ENCODE results near the gene SENP2. TPM values are rescaled to one million over a fixed set of nuclear protein-coding genes. Genes with fewer than 3 reads are reported as not detected.
A peak's percentile ranks its signal among the peaks of the same experiment; 100 is the strongest.

Gene SENP2
- total and polyA plus RNA-seq, 2 of the 13 experiments (the other 11 are each of a cell fraction or from before 2014, with no cell fraction given), result 7.7 to 46.2 TPM

DNA sequence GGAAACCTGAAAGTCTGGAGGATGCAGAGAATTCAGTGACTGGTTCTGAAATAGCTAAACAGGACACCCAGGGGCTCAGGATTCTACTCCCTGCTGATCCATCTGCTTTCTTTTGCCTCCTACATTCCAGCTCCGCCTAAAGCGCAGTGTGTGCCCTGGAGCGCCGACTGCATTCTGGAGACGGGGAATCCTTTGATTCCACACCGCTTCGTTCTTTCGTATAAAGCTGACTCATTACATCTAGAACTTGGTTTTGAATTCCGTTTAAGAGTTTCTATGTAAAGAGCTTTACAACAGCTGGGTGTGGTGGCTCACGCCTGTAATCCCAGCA, 61.8 kb downstream of the SENP2 start:
- FAIRE-seq (no peak), ATAC-seq (no peak), DNase-seq (ENCODE audit: low spot score) (no peak)
- no peak overlapping the region for H3K4me3 ChIP-seq (replicated peaks in 1 of 3; ENCODE audit: insufficient read depth in 1 of 3, low read depth in 2 of 3, low read length in 3 of 3)
- H3K4me1 ChIP-seq (ENCODE audit: insufficient read depth, low read length), result no peaks in the 10 kb centered on the region
- TF ChIP-seq ZC3H4 (CRISPR knock-in tag; IDR thresholded peaks at IDR 0.05; ENCODE audit: borderline replicate concordance), result no peak
- peak; percentile 23; the same call in 1 of the 2 replicates for TF ChIP-seq POLR2G (IDR thresholded peaks at IDR 0.05; ENCODE audit: low read depth, low read length)
- no peak for TF ChIP-seq KLF9 (CRISPR knock-in tag; IDR thresholded peaks at IDR 0.05; ENCODE audit: low read depth)
- TF ChIP-seq ZSCAN9 (CRISPR knock-in tag; IDR thresholded peaks at IDR 0.05; ENCODE audit: borderline replicate concordance), result no peak
- TF ChIP-seq KAT2B (IDR thresholded peaks at IDR 0.05; ENCODE audit: borderline replicate concordance, low read depth, low read length), result no peak
- H3K27ac ChIP-seq (ENCODE audit: extremely low read length, insufficient read depth, low read length), result no peak overlapping the region
- 0 out of 2 replicates have a peak, but pooled peaks cover 3% of the 10 kb centered on the region for H4K20me1 ChIP-seq (ENCODE audit: insufficient read depth, low read length)
- H2AFZ ChIP-seq (ENCODE audit: low read length), result no peak overlapping the region
- whole genome bisulfite sequencing (ENCODE audit: low lambda C conversion rate), result 96% methylated on average over 10 of the region's 10 CpGs
- no peaks in the 10 kb centered on the region for H3K9me3 ChIP-seq (ENCODE audit: low read length)
- no peaks in the 10 kb centered on the region for H3K79me2 ChIP-seq (ENCODE audit: insufficient read depth, low read length)
- no peak overlapping the region for H3K4me2 ChIP-seq (ENCODE audit: low read depth, low read length)
- intact Hi-C loops (cut with micrococcal nuclease; ENCODE audit: unreplicated experiment) (no loop called here), in situ Hi-C loops (cut with HindIII; ENCODE audit: extremely low pct_ligation_motif_present, low pct_unique_long_range_greater_than_20kb) (no loop called here)
- H3K27me3 ChIP-seq (ENCODE audit: control insufficient read depth in 1 of 2, insufficient read depth in 2 of 2, low read length in 2 of 2), result no peaks in the 10 kb centered on the region
- peaks cover 38 to 65% of the 10 kb centered on the region in 2 experiments for H3K36me3 ChIP-seq (replicated peaks in 1 of 2; ENCODE audit: control insufficient read depth in 1 of 2, insufficient read depth in 2 of 2, low read length in 2 of 2)
- BruUV-seq (replicated peaks), result no TSS peak
- CTCF ChIA-PET (ENCODE audit: low intra/inter-chr PET ratio, low total read pairs), result no interaction called here
- POLR2A ChIA-PET, result no interaction called here
- no peak overlapping the region for H3K9ac ChIP-seq (ENCODE audit: insufficient read depth, low read depth, low read length)

- CTCF ChIA-PET (ENCODE audit: low intra/inter-chr PET ratio, low total read pairs), result no interaction called here
- TF ChIP-seq ZNF549 (CRISPR knock-in tag; IDR thresholded peaks at IDR 0.05), result no peak
- no peak for TF ChIP-seq ETV6 (CRISPR knock-in tag; conservative IDR thresholded peaks at IDR 0.05)
- TF ChIP-seq, protein P1, sequence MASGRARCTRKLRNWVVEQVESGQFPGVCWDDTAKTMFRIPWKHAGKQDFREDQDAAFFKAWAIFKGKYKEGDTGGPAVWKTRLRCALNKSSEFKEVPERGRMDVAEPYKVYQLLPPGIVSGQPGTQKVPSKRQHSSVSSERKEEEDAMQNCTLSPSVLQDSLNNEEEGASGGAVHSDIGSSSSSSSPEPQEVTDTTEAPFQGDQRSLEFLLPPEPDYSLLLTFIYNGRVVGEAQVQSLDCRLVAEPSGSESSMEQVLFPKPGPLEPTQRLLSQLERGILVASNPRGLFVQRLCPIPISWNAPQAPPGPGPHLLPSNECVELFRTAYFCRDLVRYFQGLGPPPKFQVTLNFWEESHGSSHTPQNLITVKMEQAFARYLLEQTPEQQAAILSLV (CRISPR knock-in tag; IDR thresholded peaks at IDR 0.05; ENCODE audit: borderline replicate concordance), result no peak
- TF ChIP-seq ZNF501 (CRISPR knock-in tag; IDR thresholded peaks at IDR 0.05), result no peak
- no peak for TF ChIP-seq PHF8 (CRISPR knock-in tag; IDR thresholded peaks at IDR 0.05)
- TF ChIP-seq DNMT1 (CRISPR knock-in tag; IDR thresholded peaks at IDR 0.05), result no peak
- TF ChIP-seq ZNF713 (CRISPR knock-in tag; IDR thresholded peaks at IDR 0.05), result no peak
- TF ChIP-seq, protein P2, sequence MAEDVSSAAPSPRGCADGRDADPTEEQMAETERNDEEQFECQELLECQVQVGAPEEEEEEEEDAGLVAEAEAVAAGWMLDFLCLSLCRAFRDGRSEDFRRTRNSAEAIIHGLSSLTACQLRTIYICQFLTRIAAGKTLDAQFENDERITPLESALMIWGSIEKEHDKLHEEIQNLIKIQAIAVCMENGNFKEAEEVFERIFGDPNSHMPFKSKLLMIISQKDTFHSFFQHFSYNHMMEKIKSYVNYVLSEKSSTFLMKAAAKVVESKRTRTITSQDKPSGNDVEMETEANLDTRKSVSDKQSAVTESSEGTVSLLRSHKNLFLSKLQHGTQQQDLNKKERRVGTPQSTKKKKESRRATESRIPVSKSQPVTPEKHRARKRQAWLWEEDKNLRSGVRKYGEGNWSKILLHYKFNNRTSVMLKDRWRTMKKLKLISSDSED (CRISPR knock-in tag; IDR thresholded peaks at IDR 0.05), result no peak
- TF ChIP-seq, protein P3, sequence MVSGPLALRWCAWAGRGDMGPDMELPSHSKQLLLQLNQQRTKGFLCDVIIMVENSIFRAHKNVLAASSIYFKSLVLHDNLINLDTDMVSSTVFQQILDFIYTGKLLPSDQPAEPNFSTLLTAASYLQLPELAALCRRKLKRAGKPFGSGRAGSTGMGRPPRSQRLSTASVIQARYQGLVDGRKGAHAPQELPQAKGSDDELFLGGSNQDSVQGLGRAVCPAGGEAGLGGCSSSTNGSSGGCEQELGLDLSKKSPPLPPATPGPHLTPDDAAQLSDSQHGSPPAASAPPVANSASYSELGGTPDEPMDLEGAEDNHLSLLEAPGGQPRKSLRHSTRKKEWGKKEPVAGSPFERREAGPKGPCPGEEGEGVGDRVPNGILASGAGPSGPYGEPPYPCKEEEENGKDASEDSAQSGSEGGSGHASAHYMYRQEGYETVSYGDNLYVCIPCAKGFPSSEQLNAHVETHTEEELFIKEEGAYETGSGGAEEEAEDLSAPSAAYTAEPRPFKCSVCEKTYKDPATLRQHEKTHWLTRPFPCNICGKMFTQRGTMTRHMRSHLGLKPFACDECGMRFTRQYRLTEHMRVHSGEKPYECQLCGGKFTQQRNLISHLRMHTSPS (CRISPR knock-in tag; IDR thresholded peaks at IDR 0.05; ENCODE audit: low read depth), result no peak
- TF ChIP-seq ZUFSP (CRISPR knock-in tag; IDR thresholded peaks at IDR 0.05; ENCODE audit: borderline replicate concordance), result no peak
Observed at GRCh38 chr3:185648396-185648795, 62.3 kb downstream of the SENP2 start.

More at GRCh38 chr3:185648396-185648795, 62.3 kb downstream of the SENP2 start:
- Histone ChIP-seq H3K9me3 (ENCODE audit: low read length) (no peaks in the 10 kb centered on the region), H3K4me1 (ENCODE audit: insufficient read depth, low read length) (no peaks in the 10 kb centered on the region), H3K27me3 (ENCODE audit: control insufficient read depth in 1 of 2, insufficient read depth in 2 of 2, low read length in 2 of 2) (no peaks in the 10 kb centered on the region), H2AFZ (ENCODE audit: low read length) (no peak overlapping the region), H3K4me3 (replicated peaks in 1 of 3; ENCODE audit: insufficient read depth in 1 of 3, low read depth in 2 of 3, low read length in 3 of 3) (no peak overlapping the region), H3K27ac (ENCODE audit: extremely low read length, insufficient read depth, low read length) (no peak overlapping the region), H3K79me2 (ENCODE audit: insufficient read depth, low read length) (no peaks in the 10 kb centered on the region), H3K36me3 (replicated peaks in 1 of 2; ENCODE audit: control insufficient read depth in 1 of 2, insufficient read depth in 2 of 2, low read length in 2 of 2) (peaks cover 38 to 65% of the 10 kb centered on the region in 2 experiments), H4K20me1 (ENCODE audit: insufficient read depth, low read length) (0 out of 2 replicates have a peak, but pooled peaks cover 3% of the 10 kb centered on the region), H3K9ac (ENCODE audit: insufficient read depth, low read depth, low read length) (no peak overlapping the region), H3K4me2 (ENCODE audit: low read depth, low read length) (no peak overlapping the region)
- BruUV-seq (replicated peaks), result no TSS peak
- in situ Hi-C loops (cut with HindIII; ENCODE audit: extremely low pct_ligation_motif_present, low pct_unique_long_range_greater_than_20kb), result no loop called here
- 97% methylated on average over 4 of the region's 4 CpGs for WGBS (ENCODE audit: low lambda C conversion rate)
- intact Hi-C loops (cut with micrococcal nuclease; ENCODE audit: unreplicated experiment), result no loop called here
- FAIRE-seq (no peak), DNase-seq (ENCODE audit: low spot score) (no peak), ATAC-seq (no peak)
- POLR2A ChIA-PET, result no interaction called here

Measured in HepG2 (cell line).